ENCODE results near the gene GRIFIN. TPM values are rescaled to one million over a fixed set of nuclear protein-coding genes. Genes with fewer than 3 reads are reported as not detected.

Gene GRIFIN
- total RNA-seq, 1 donor from 2014 or later, result not detected

DNA sequence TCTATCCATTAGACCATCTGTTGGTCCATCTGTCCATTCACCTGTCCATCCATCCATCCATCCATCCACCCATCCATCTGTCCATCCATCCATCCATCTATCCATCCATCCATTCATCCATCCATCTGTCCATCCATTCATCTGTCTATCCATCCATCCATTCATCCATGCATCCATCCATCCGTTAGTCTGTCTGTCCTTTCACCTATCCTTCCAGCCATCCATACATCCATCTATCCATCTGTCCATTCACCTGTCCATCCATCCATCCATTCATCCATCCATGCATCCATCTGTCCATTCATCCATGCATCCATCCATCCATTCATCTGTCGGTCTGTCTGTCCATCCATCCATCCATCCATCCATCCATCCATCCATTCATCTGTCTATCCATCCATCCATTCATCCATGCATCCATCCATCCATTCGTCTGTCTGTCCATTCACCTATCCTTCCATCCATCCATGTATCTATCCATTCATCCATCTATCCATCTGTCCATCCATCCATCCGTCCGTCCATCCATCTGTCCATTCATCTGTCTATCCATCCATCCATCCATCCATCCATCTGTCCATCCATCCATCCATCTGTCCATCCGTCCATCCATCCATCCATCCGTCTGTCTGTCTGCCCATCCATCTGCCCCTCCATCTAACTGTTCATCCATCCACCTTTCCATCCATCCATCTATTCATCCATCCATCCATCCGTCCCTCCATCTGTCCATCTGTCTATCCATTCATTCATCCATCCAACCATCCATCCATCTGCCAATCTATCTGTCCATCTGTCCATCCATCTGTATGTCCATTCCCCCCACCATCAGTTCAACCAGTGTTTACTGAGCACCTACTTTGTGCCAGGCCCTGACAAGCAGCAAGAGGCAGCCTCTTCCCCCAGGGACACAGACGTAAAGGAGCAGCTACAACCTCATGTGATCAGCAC, 38.5 kb upstream of the GRIFIN start:
- intact Hi-C loops (cut with micrococcal nuclease), result no loop called here

DNA sequence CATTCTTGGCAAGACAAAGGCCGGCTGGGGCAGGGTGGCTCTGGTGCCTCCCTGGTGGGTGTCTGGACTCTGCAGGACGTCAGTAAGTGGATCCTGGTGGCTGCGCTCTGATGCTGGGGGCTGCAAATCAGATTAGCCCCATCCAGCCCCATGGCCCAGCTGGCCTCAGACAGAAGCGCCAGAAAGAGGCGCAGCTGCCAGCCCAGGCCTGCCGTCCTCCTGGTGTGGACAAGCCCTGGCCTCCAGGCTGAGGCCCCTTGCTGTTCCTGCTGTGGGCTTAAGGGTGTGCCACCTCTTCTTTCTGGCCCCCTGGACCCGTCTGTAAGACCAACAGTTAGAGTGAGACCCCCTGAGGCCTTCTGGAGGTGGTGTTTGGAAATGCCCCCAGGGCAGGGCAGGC, 37.5 kb upstream of the GRIFIN start:
- intact Hi-C loops (cut with micrococcal nuclease), result no loop called here

DNA sequence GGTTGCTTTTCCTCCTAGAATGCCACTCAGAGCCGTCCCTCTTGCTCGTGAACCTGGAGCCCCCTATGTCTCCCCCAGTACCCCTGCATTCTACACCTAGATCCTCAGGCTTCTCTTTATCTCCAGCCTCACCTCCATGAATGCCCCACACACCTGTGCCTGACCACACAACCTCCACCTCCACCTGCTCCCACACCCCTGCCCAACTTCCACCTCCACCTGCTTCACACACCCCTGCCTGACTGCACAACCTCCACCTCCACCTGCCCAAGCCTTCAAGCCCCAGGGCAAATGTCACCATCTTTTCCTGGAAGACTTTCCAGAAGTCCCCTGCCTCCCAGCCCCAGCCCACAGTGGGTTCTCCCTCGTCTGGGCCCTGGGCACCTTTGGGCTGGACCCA, 36.5 kb upstream of the GRIFIN start:
- intact Hi-C loops (cut with micrococcal nuclease), result loop anchor here (1.0 kb wide), 1 partner anchor 121 kb away; no protein-coding TSS in a partner anchor

DNA sequence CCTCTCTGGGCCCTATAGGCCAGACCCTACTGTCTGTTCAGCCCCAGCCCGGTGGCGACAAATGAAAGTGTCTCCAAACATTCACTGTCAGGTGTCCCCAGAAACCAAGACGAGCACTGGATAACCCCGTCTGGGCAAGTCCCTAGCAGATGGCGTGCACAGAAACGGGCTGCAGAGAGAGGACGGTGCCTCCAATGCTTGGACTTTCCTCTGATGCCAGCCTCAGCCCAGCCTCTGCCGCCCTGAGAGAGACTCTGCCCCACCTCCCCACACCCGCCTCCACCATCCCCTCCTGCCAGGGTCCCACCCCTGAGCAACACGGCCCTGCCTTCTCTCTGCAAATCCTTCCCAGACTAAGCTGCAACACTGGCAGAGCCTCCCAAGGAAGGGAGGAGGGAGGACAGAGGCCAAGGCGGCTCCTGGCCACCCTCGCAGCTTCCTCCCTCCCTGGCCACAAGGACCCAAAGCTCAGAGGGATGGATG, 36.0 kb upstream of the GRIFIN start:
- intact Hi-C loops (cut with micrococcal nuclease), result loop anchor here (1.0 kb wide), 1 partner anchor 121 kb away; no protein-coding TSS in a partner anchor

DNA sequence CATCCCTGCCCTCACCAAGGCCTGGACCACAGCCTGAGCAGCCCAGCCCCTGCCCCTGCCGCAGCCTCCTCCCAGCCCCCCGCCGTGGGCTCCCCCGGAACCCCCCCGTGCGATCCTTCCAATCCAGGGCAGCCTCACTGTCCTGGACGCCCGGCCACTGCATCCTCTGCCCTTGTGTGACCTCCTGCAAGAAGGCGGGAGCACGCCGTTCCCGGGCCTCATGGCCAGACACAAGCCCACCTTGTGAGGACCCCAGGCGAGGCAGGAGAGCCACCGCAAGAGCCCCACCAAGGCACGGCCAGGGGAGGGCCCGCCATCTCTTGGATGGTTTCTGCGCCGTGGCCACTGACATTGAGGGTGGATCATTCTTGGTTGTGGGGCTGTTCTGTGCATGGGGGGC, 35.6 kb upstream of the GRIFIN start:
- intact Hi-C loops (cut with micrococcal nuclease), result loop anchor here (1.0 kb wide), 2 partner anchors 8 to 122 kb away; partner anchors contain the start of gene LFNG

DNA sequence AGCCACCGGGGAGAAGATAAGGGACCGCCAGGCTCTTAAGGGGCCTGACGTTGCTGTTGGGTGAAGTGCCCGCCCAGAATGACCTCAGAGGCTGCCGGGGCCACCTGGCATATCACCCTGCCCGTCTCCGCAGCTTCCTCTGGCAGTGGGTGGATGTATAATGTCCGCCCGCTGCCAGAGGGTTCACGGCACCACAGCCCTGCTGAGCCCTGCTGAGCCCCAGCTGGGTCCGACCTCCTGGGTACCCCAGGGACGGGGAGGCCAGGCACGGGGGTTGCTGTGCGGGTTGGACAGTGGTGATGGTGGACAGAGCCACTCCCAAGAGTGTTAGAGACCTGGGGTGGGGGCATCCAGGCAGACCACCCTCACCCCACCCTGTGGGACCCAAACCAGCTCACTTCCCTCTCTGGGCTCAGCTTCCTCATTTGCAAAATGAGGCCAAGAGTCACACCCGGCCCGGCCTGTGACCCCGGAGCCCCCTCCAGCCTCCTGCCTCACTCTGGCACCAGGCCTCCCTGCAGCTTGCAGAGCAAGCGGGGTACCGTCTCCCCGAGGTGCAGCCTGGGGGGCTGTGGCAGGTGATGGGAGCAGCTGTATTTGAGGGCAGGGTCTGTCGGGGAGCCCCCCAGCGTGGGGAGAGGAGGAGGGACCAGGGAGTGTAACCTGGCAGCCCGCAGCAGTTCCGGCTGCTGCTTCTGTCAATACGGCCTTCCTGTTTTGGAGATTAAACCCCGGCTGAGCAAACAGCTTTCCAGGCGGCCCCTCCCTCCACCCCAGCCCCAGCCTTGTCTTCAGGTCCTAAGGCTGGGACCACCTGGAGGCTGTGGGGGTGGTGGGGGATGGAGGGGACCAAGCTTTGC, 34.9 kb upstream of the GRIFIN start:
- intact Hi-C loops (cut with micrococcal nuclease), result loop anchor here (1.0 kb wide), 1 partner anchor 8 kb away; the partner anchor contains the start of gene LFNG

DNA sequence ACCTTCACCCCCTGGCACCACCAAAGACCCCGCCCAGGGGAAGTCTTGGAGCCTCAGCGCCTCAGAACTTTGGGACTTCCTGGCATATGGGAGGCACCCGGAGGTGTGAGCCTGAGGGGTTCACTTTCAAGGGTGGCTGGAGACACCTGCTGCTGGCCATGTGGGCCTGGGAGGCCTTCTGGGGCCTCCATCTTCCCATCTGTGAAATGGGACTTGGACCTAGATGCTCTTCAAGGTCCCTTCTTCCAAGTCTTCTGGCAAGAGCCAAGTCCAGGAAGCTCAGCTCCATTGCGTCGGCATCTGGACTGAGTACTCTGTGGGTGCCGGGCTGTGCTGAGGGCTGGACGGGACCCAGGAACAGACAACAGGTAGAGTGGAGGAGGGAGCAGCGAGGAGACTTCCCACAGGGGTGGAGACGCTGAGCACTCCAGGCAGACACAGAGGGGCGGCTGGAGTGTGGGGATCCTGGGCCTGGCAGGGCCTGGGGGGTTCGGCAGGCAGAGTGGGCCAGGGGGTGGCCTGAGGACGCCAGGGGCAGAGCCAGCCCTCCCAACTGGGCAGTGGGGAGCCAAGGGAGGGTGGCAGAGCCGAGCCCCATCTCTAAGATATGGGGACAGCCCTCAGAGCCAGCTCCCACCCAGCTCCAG, 34.1 kb upstream of the GRIFIN start:
- intact Hi-C loops (cut with micrococcal nuclease), result no loop called here

DNA sequence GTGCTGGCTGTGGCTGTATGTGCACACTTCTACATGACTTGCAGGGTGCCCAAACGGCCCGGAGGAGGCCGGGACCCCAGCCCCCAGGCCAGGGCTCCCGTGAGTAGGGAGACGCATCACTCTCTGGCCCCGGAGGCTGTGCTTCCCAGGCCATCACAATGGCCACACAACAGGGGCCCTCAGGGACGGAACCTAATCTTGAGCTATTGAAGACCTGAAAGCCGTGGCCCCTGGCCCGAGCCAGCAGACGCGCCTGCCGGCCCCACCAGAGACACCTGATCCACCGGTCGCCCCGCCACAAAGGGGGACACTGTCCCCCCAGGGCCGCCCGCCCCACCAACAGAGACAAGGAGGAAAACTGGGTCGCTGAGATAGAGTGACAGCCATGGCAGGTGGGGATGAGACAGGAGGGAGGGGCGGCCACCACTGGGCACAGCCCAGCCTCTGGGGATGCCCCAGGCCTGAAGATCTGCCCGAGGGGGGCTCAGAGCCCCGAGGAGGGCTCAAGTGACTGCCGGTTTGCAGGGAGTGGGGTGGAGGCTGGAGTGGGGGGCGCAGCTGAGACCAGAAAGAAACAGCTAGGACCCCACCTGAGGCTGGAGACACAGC, 33.2 kb upstream of the GRIFIN start:
- intact Hi-C loops (cut with micrococcal nuclease), result no loop called here

DNA sequence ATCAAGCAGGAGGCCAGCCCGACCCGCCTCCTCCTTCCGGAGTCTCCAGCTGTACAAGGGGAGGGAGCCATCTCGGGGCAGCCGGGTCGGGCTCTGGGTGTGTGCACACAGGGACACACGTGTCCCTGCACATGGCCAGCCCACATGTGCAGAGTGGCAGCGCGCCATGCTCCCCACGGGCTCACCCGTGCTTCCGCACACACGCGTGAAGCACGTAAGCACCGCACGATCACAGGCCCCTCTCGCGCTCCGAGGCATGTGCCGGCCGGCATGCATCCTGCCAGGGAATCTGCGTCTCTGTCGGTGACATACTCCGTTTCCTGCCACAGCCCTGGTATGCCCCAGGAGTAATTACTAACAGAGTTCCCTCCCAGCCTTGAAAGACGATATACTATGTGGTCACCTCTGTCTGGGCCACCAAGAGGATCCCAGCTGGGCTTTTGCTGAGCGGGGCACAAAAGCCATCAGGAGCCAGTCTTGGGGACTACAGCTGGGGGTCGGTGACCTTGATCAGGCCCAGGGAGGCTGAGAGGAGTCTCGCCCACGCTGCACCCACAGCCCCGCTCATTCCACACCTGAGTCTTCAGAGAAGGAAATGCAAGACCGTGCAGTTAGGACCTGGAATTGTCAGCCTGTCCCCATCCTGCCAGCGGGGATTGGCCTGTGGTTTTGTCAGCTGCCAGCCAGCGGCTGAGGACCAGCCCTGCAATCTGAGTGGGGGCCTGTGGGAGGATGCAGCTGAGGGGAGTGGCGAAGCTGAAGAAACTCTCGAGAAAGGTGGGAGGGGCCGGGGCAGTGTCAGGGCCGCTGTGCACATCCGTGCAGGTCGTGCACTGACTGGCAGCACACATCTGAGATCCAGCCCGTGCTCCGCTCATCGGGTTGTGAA, 32.4 kb upstream of the GRIFIN start:
- intact Hi-C loops (cut with micrococcal nuclease), result no loop called here

DNA sequence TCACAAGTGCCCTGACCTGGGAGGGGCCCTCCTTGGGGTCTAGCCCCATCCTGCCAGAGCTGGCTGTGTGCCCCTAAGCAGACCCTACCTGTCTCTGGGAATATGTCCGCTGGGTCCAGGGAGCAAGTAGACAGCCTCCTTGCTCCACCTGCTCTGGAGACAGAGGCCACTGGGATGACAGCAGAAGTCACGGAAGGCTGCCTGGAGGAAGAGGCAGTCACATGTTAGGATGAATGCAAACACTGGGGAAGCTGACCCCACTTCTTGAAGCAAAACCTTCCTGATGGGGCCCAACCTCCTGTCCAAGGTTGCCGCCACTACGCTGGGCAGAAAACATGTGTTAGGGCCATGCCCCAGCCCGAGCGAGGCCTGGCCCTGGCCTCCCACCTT, 31.7 kb upstream of the GRIFIN start:
- intact Hi-C loops (cut with micrococcal nuclease), result no loop called here

DNA sequence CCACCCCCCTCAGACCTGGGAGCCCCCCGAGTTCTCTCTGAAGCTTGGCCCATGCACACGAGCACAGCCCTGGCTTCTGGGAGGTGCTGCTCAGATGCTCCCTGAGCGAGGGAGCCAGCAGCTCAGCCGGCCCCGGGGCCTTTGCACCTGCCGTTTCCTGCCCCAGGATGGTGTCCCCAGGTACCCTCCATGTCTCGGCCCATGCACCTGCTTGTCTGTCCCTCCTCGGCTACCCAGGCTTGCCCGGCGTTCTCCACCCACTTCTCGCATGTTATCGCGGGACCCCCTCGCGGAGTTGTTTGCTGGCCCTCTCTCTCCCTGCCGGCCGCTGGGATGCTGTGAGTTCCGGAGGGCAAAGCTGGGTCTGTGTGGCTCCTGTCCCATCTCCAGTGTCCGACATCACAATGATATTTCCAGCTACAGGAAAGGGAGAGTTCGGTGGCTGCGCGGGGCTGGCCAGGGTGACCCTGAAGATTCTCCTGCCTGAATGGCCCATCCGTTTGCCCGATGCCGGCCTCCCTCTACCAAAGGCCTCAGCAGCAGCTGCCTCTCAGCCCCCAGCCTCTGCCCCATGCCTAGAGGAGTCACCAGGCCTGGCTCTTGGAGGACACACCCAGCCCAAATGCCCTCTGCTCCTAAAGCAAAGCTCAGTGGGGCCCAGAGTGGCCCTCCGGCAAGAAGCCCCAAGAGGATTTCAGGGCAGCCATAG, 31.2 kb upstream of the GRIFIN start:
- intact Hi-C loops (cut with micrococcal nuclease), result no loop called here

DNA sequence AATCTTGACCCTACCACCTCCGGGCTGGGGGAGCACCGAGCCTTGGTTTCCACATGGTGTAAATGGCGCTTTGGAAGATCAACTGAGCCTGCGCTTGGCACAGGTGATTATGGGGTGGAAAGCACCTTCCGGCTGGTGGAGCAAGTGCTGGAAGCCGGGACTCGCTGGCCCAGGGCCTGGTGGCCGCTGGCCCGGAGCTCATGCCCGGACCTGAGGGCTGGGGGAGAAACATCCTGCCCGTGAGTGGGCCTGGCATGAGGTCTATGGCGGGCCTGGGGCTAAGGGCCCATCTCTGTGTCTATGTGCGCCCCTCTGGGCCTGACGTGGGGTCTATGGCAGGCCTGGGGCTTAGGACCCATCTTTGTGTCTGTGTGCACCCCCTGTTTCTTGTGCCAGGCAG, 29.2 kb upstream of the GRIFIN start:
- intact Hi-C loops (cut with micrococcal nuclease), result no loop called here

DNA sequence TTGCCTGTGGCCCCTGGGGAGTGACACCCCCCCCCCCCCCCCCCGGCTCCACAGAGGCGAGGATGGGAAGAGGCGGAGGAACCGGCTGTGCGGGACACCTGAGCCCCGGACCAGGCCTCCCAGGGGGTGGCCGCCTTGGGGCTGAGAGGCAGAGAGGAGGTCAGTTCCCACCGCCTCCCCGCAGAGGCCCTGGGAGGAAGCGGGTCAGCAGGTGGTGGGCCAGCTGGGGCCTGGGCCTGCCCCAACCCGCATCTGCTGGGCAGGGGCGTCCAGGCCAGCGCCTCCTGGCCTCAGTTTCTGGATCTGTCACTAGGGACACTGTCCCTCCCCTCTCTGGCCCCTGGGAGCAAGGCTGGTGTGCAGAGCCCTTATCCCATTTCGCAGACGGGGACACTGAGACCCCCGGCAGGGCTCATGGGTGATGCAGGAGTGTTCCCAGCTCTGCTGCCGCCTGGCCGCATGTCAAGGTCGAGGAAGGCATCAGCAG, 28.7 kb upstream of the GRIFIN start:
- intact Hi-C loops (cut with micrococcal nuclease), result no loop called here

DNA sequence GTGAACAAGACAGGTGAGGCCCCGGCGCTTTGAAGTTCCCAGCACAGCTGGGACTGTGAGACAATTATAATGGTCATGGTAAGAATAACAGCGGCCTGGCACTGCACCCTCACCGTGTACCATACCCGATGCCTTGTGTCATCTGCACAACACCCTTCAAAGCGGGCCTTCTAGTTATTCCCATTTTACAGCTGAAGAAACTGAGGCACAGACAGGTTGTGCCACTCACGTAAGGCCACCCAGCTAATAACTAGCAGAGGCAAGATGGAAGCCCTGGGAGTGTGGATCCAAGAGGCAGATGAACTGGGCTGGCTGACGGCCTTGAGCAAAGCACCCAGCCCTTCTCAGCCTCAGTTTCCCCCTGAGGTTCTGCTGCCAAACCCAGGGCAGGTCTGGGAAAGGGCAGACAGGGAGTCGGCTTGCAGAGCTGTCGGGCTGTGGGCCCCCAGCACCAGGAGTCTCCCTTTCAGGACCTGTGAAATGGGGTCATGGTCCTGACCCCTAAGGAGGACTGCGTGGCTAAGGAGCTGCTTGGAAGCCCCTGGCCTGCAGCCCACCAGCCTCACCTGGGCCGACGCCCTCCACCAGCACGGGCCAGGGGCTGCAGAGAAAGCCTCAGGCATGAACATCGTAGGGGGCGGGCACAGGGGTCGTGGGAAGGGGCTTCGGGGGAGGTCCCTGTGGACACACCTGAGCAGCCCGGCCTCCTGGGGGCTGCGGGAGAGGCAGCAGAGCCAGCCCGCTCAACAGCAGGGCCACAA, 28.1 kb upstream of the GRIFIN start:
- intact Hi-C loops (cut with micrococcal nuclease), result no loop called here

DNA sequence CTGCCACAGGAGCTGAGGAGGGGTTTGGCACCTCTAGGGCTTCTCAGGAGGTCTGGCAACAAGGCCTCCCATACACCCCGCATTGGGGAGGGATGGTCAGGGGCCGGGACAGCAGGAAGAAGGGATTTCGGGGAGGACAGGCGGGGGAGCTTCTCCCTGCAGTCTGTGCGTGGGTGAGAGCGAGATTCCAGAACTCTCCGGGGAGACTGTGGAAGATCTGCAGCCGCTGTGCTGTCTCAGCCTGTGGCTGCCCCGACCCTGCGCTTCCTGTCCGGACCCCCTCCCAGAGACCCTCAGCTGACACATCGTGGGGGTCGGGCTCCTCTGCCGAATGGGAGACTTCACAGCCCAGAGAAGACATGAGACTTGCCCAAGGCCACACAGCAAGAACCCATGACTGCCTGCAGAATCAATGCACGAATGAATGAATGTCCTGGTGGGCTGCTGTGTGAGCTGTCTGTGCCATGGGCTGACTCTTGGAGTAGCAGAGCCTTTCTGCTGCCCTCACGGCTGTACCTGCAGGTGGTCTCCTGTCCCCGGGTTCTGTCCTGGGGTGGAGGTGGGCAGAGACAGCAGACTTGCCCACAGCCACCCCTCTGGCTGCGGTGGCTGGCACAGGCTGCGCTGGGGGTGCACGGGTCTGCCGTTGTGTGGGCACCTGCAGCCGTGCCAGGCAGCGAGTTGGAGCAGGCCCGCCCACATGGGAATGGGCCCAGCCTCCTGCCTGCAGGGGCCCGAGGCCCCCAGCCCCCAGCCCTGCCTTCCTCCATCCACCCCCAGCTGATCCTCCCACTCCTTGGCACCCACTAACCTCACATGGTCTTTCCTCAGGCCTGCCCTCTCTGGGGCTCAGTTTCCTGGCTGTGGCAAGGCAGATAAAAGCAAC, 27.1 kb upstream of the GRIFIN start:
- intact Hi-C loops (cut with micrococcal nuclease), result no loop called here

DNA sequence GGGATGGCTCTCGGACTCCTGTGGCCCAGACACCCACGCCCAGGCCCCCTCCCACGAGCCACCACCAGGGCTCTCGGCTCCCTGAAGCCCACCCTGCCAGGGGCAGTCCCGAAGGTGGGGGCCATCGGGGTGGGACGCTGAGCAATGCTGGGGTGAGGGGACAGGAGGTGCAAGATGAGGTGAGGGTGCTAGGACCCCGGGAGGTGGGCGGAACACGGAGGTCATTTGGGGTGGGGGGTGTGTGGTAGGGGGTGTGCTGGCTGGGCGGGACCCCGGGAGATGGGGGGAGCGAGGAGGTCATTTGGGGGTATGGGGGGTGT, 26.4 kb upstream of the GRIFIN start:
- intact Hi-C loops (cut with micrococcal nuclease), result no loop called here

DNA sequence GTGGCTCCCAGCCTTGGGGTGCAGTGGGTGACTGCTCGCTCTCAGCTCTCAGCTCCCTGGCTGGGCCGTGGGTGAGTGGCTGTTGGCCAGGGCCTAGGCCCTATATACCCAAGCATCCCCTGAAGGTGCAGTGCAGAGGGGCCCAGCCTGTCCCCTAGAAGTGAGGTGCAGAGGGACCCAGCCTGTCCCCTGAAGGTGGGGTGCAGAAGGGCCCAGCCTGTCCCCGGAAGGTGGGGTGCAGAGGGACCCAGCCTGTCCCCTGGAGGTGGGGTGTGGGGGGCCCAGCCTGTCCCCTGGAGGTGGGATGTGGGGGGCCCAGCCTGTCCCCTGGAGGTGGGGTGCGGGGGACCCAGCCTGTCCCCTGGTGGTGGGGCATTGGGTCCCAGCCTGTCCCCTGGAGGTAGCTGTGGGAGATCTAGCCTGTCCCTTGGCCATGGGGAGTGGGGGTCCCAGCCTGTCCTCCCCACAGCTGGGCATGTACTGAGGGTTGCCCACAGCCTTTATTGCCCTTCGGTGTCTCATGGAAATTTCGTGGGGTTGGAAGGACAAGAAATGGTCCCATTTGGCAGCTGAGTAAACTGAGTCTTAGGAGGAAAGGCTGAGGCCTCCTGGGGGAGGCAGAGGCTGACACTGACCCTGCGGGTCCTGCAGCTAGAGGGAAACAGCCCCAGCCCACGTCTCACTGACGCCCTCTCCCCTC, 25.9 kb upstream of the GRIFIN start:
- intact Hi-C loops (cut with micrococcal nuclease), result no loop called here
